ENCODE results near the gene TMCC3. TPM values are rescaled to one million over a fixed set of nuclear protein-coding genes. Genes with fewer than 3 reads are reported as not detected.

The TMCC3 gene
- total and polyA plus RNA-seq, 2 of the 13 experiments (the other 11 are each of a cell fraction or from before 2014, with no cell fraction given): not detected

GRCh38 chr12:94596596-94596995 lies 53.8 kb downstream of the TMCC3 start:
- H3K36me3 ChIP-seq (replicated peaks in 1 of 2; ENCODE audit: control insufficient read depth in 1 of 2, insufficient read depth in 2 of 2, low read length in 2 of 2): no peaks in the 10 kb centered on the region
- FAIRE-seq: no peak
- POLR2A ChIA-PET: no interaction called here
- no peaks in the 10 kb centered on the region for H3K79me2 ChIP-seq (ENCODE audit: insufficient read depth, low read length)
- H2AFZ ChIP-seq (ENCODE audit: low read length): no peak overlapping the region
- intact Hi-C loops (cut with micrococcal nuclease; ENCODE audit: unreplicated experiment) (no loop called here), in situ Hi-C loops (cut with HindIII; ENCODE audit: extremely low pct_ligation_motif_present, low pct_unique_long_range_greater_than_20kb) (no loop called here)
- no peaks in the 10 kb centered on the region for H4K20me1 ChIP-seq (ENCODE audit: insufficient read depth, low read length)
- WGBS (ENCODE audit: low lambda C conversion rate): 0% methylated on average over 2 of the region's 2 CpGs
- H3K27me3 ChIP-seq (ENCODE audit: control insufficient read depth in 1 of 2, insufficient read depth in 2 of 2, low read length in 2 of 2): peaks cover 0 to 8% of the 10 kb centered on the region in 2 experiments; a peak in 3 of 5 replicates
- no peaks in the 10 kb centered on the region for H3K4me1 ChIP-seq (ENCODE audit: insufficient read depth, low read length)
- no TSS peak for BruUV-seq (replicated peaks)
- CTCF ChIA-PET (ENCODE audit: low intra/inter-chr PET ratio, low total read pairs): no interaction called here
- no peak overlapping the region for H3K4me3 ChIP-seq (replicated peaks in 1 of 3; ENCODE audit: insufficient read depth in 1 of 3, low read depth in 2 of 3, low read length in 3 of 3)
- no peaks in the 10 kb centered on the region for H3K9me3 ChIP-seq (ENCODE audit: low read length)
- H3K9ac ChIP-seq (ENCODE audit: insufficient read depth, low read depth, low read length): no peak overlapping the region
- no peak overlapping the region for H3K27ac ChIP-seq (ENCODE audit: extremely low read length, insufficient read depth, low read length)
- H3K4me2 ChIP-seq (ENCODE audit: low read depth, low read length): no peak overlapping the region
- no peak for ATAC-seq
- DNase-seq (ENCODE audit: low spot score): no peak
- no peak for TF ChIP-seq KLF9 (CRISPR knock-in tag; IDR thresholded peaks at IDR 0.05; ENCODE audit: low read depth)
- TF ChIP-seq, protein P1, sequence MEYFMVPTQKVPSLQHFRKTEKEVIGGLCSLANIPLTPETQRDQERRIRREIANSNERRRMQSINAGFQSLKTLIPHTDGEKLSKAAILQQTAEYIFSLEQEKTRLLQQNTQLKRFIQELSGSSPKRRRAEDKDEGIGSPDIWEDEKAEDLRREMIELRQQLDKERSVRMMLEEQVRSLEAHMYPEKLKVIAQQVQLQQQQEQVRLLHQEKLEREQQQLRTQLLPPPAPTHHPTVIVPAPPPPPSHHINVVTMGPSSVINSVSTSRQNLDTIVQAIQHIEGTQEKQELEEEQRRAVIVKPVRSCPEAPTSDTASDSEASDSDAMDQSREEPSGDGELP (IDR thresholded peaks at IDR 0.05; ENCODE audit: borderline replicate concordance, low read depth): 0 out of 2 replicates have a peak, but pooled peaks have one; percentile 25

GRCh38 chr12:94595152-94595551 lies 55.2 kb downstream of the TMCC3 start:
- DNase-seq (ENCODE audit: low spot score) (no peak), FAIRE-seq (no peak), ATAC-seq (no peak)
- Histone ChIP-seq H3K36me3 (replicated peaks in 1 of 2; ENCODE audit: control insufficient read depth in 1 of 2, insufficient read depth in 2 of 2, low read length in 2 of 2) (no peaks in the 10 kb centered on the region), H3K4me2 (ENCODE audit: low read depth, low read length) (no peak overlapping the region), H3K4me3 (replicated peaks in 1 of 3; ENCODE audit: insufficient read depth in 1 of 3, low read depth in 2 of 3, low read length in 3 of 3) (no peak overlapping the region), H3K9ac (ENCODE audit: insufficient read depth, low read depth, low read length) (no peak overlapping the region), H3K9me3 (ENCODE audit: low read length) (no peaks in the 10 kb centered on the region), H3K4me1 (ENCODE audit: insufficient read depth, low read length) (no peaks in the 10 kb centered on the region), H3K27me3 (ENCODE audit: control insufficient read depth in 1 of 2, insufficient read depth in 2 of 2, low read length in 2 of 2) (peaks cover 0 to 8% of the 10 kb centered on the region in 2 experiments; a peak in 3 of 5 replicates), H3K27ac (ENCODE audit: extremely low read length, insufficient read depth, low read length) (no peak overlapping the region), H2AFZ (ENCODE audit: low read length) (no peak overlapping the region), H3K79me2 (ENCODE audit: insufficient read depth, low read length) (no peaks in the 10 kb centered on the region), H4K20me1 (ENCODE audit: insufficient read depth, low read length) (no peaks in the 10 kb centered on the region)
- 5% methylated on average over 3 of the region's 3 CpGs for WGBS (ENCODE audit: low lambda C conversion rate)
- BruUV-seq (replicated peaks): no TSS peak
- ChIA-PET POLR2A (no interaction called here), CTCF (ENCODE audit: low intra/inter-chr PET ratio, low total read pairs) (no interaction called here)
- intact Hi-C loops (cut with micrococcal nuclease; ENCODE audit: unreplicated experiment): no loop called here
- in situ Hi-C loops (cut with HindIII; ENCODE audit: extremely low pct_ligation_motif_present, low pct_unique_long_range_greater_than_20kb): no loop called here
- TF ChIP-seq PRMT3 (CRISPR knock-in tag; IDR thresholded peaks at IDR 0.05; ENCODE audit: borderline replicate concordance, low read depth) (no peak), NONO (IDR thresholded peaks at IDR 0.05) (no peak), NONO (CRISPR knock-in tag; conservative IDR thresholded peaks at IDR 0.05) (no peak), HOXA5 (CRISPR knock-in tag; IDR thresholded peaks at IDR 0.05) (no peak), CC2D1A (CRISPR knock-in tag; IDR thresholded peaks at IDR 0.05) (no peak), POLR2AphosphoS2 (IDR thresholded peaks at IDR 0.05; ENCODE audit: low read depth, low read length) (no peak), TP53 (CRISPR knock-in tag; conservative IDR thresholded peaks at IDR 0.05) (no peak), EP300 (IDR thresholded peaks at IDR 0.05; ENCODE audit: low read depth in 2 of 2, low read length in 2 of 2) (no peak), EP300 (CRISPR knock-in tag; IDR thresholded peaks at IDR 0.05; ENCODE audit: borderline replicate concordance) (no peak), ZNF615 (CRISPR knock-in tag; IDR thresholded peaks at IDR 0.05; ENCODE audit: borderline replicate concordance) (no peak), HBP1 (CRISPR knock-in tag; IDR thresholded peaks at IDR 0.05; ENCODE audit: low read depth) (no peak), POLR2A (IDR thresholded peaks at IDR 0.05; ENCODE audit: insufficient read depth in 1 of 2, low read depth in 2 of 2, low read length in 2 of 2) (no peak), ZNF614 (CRISPR knock-in tag; IDR thresholded peaks at IDR 0.05; ENCODE audit: borderline replicate concordance) (no peak)
